ENCODE data around the gene MAPK1IP1L. TPM values are rescaled to one million over a fixed set of nuclear protein-coding genes. Genes with fewer than 3 reads are reported as not detected.

MAPK1IP1L gene
- total and polyA plus RNA-seq, 2 experiments from 2014 or later = 72.4 to 162 TPM

GRCh38 chr14:55025948-55026347 is 25.5 kb upstream of the MAPK1IP1L start (continued):
- no peak for TF ChIP-seq POLR2AphosphoS5 (IDR thresholded peaks at IDR 0.05; ENCODE audit: low read depth)

DNA sequence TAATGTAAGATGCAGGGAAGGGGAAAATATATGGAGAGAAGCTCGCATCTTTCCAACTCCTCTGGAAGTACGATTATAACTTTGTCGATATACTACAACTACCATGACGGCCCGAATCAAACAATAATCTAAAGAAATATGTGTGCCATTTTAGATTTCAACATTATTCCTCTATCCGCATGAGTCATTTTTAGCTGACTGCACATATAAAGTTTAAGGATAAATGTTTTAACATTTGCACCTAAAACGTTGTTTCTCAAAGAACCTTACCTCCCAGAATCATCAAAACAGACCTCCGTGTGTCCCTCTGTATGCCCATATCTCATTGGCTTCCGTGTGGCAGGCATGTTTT is 25.0 kb upstream of the MAPK1IP1L start:
- H3K27me3 Mint-ChIP-seq (ENCODE audit: insufficient read depth, low read depth, poor library complexity) = peaks cover 2% of the 10 kb centered on the region
- no peak for ATAC-seq
- Histone ChIP-seq H3K36me3 (ENCODE audit: insufficient read depth) (peaks cover 6% of the 10 kb centered on the region; the same call in 1 of the 2 replicates), H3K4me3 (peak overlapping the region; percentile 94), H3K27ac (ENCODE audit: low read depth) (peak overlapping the region; percentile 100), H3K4me1 (ENCODE audit: insufficient read depth) (peaks cover 43% of the 10 kb centered on the region), H3K27me3 (ENCODE audit: insufficient read depth) (no peaks in the 10 kb centered on the region), H3F3A (replicated peaks; ENCODE audit: low read depth) (peaks cover 19% of the 10 kb centered on the region; the same call in 1 of the 2 replicates), H2AFZ (no peak overlapping the region), H3K79me2 (replicated peaks; ENCODE audit: insufficient read depth) (peaks cover 88% of the 10 kb centered on the region), H3K4me2 (peak overlapping the region; percentile 99), H4K20me1 (replicated peaks; ENCODE audit: insufficient read depth) (peaks cover 4% of the 10 kb centered on the region), H3K9me2 (ENCODE audit: insufficient read depth) (no peaks in the 10 kb centered on the region)
- H3K36me3 Mint-ChIP-seq (ENCODE audit: low read depth) = peaks cover 22% of the 10 kb centered on the region
- peak overlapping the region; percentile 95 for H3K4me3 Mint-ChIP-seq
- TF ChIP-seq, protein P1, sequence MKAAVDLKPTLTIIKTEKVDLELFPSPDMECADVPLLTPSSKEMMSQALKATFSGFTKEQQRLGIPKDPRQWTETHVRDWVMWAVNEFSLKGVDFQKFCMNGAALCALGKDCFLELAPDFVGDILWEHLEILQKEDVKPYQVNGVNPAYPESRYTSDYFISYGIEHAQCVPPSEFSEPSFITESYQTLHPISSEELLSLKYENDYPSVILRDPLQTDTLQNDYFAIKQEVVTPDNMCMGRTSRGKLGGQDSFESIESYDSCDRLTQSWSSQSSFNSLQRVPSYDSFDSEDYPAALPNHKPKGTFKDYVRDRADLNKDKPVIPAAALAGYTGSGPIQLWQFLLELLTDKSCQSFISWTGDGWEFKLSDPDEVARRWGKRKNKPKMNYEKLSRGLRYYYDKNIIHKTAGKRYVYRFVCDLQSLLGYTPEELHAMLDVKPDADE (IDR thresholded peaks at IDR 0.05) = no peak
- TF ChIP-seq STAT1 (IDR thresholded peaks at IDR 0.05; ENCODE audit: unreplicated experiment) (no peak), EZH2 (IDR thresholded peaks at IDR 0.05; ENCODE audit: low read depth, unreplicated experiment) (no peak), ZNF331 (CRISPR knock-in tag; IDR thresholded peaks at IDR 0.05; ENCODE audit: low read depth) (no peak), POLR2AphosphoS5 (IDR thresholded peaks at IDR 0.05; ENCODE audit: low read depth) (no peak), JUNB (IDR thresholded peaks at IDR 0.05; ENCODE audit: unreplicated experiment) (no peak), NANOG (IDR thresholded peaks at IDR 0.05; ENCODE audit: borderline replicate concordance) (no peak), CREB1 (CRISPR knock-in tag; IDR thresholded peaks at IDR 0.05; ENCODE audit: low read depth) (no peak), ZNF114 (CRISPR knock-in tag; IDR thresholded peaks at IDR 0.05) (no peak), EZH2phosphoT487 (IDR thresholded peaks at IDR 0.05; ENCODE audit: unreplicated experiment) (no peak)
- TF ChIP-seq, protein P2, sequence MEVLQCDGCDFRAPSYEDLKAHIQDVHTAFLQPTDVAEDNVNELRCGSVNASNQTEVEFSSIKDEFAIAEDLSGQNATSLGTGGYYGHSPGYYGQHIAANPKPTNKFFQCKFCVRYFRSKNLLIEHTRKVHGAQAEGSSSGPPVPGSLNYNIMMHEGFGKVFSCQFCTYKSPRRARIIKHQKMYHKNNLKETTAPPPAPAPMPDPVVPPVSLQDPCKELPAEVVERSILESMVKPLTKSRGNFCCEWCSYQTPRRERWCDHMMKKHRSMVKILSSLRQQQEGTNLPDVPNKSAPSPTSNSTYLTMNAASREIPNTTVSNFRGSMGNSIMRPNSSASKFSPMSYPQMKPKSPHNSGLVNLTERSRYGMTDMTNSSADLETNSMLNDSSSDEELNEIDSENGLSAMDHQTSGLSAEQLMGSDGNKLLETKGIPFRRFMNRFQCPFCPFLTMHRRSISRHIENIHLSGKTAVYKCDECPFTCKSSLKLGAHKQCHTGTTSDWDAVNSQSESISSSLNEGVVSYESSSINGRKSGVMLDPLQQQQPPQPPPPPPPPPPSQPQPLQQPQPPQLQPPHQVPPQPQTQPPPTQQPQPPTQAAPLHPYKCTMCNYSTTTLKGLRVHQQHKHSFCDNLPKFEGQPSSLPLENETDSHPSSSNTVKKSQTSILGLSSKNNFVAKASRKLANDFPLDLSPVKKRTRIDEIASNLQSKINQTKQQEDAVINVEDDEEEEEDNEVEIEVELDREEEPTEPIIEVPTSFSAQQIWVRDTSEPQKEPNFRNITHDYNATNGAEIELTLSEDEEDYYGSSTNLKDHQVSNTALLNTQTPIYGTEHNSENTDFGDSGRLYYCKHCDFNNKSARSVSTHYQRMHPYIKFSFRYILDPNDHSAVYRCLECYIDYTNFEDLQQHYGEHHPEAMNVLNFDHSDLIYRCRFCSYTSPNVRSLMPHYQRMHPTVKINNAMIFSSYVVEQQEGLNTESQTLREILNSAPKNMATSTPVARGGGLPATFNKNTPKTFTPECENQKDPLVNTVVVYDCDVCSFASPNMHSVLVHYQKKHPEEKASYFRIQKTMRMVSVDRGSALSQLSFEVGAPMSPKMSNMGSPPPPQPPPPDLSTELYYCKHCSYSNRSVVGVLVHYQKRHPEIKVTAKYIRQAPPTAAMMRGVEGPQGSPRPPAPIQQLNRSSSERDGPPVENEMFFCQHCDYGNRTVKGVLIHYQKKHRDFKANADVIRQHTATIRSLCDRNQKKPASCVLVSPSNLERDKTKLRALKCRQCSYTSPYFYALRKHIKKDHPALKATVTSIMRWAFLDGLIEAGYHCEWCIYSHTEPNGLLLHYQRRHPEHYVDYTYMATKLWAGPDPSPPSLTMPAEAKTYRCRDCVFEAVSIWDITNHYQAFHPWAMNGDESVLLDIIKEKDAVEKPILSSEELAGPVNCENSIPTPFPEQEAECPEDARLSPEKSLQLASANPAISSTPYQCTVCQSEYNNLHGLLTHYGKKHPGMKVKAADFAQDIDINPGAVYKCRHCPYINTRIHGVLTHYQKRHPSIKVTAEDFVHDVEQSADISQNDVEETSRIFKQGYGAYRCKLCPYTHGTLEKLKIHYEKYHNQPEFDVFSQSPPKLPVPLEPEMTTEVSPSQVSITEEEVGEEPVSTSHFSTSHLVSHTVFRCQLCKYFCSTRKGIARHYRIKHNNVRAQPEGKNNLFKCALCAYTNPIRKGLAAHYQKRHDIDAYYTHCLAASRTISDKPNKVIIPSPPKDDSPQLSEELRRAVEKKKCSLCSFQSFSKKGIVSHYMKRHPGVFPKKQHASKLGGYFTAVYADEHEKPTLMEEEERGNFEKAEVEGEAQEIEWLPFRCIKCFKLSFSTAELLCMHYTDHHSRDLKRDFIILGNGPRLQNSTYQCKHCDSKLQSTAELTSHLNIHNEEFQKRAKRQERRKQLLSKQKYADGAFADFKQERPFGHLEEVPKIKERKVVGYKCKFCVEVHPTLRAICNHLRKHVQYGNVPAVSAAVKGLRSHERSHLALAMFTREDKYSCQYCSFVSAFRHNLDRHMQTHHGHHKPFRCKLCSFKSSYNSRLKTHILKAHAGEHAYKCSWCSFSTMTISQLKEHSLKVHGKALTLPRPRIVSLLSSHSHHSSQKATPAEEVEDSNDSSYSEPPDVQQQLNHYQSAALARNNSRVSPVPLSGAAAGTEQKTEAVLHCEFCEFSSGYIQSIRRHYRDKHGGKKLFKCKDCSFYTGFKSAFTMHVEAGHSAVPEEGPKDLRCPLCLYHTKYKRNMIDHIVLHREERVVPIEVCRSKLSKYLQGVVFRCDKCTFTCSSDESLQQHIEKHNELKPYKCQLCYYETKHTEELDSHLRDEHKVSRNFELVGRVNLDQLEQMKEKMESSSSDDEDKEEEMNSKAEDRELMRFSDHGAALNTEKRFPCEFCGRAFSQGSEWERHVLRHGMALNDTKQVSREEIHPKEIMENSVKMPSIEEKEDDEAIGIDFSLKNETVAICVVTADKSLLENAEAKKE (CRISPR knock-in tag; IDR thresholded peaks at IDR 0.05) = no peak
- TF ChIP-seq, protein P3, sequence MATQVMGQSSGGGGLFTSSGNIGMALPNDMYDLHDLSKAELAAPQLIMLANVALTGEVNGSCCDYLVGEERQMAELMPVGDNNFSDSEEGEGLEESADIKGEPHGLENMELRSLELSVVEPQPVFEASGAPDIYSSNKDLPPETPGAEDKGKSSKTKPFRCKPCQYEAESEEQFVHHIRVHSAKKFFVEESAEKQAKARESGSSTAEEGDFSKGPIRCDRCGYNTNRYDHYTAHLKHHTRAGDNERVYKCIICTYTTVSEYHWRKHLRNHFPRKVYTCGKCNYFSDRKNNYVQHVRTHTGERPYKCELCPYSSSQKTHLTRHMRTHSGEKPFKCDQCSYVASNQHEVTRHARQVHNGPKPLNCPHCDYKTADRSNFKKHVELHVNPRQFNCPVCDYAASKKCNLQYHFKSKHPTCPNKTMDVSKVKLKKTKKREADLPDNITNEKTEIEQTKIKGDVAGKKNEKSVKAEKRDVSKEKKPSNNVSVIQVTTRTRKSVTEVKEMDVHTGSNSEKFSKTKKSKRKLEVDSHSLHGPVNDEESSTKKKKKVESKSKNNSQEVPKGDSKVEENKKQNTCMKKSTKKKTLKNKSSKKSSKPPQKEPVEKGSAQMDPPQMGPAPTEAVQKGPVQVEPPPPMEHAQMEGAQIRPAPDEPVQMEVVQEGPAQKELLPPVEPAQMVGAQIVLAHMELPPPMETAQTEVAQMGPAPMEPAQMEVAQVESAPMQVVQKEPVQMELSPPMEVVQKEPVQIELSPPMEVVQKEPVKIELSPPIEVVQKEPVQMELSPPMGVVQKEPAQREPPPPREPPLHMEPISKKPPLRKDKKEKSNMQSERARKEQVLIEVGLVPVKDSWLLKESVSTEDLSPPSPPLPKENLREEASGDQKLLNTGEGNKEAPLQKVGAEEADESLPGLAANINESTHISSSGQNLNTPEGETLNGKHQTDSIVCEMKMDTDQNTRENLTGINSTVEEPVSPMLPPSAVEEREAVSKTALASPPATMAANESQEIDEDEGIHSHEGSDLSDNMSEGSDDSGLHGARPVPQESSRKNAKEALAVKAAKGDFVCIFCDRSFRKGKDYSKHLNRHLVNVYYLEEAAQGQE (IDR thresholded peaks at IDR 0.05; ENCODE audit: unreplicated experiment) = no peak
- TF ChIP-seq, protein P4, sequence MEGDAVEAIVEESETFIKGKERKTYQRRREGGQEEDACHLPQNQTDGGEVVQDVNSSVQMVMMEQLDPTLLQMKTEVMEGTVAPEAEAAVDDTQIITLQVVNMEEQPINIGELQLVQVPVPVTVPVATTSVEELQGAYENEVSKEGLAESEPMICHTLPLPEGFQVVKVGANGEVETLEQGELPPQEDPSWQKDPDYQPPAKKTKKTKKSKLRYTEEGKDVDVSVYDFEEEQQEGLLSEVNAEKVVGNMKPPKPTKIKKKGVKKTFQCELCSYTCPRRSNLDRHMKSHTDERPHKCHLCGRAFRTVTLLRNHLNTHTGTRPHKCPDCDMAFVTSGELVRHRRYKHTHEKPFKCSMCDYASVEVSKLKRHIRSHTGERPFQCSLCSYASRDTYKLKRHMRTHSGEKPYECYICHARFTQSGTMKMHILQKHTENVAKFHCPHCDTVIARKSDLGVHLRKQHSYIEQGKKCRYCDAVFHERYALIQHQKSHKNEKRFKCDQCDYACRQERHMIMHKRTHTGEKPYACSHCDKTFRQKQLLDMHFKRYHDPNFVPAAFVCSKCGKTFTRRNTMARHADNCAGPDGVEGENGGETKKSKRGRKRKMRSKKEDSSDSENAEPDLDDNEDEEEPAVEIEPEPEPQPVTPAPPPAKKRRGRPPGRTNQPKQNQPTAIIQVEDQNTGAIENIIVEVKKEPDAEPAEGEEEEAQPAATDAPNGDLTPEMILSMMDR (conservative IDR thresholded peaks at IDR 0.05; ENCODE audit: low read depth in 2 of 2) = no peak
- peak overlapping the region; percentile 95 for H3K27ac Mint-ChIP-seq
- no peak for DNase-seq (ENCODE audit: low spot score)
- H3K9me3 Mint-ChIP-seq = no peaks in the 10 kb centered on the region; the same call in 2 of the 3 replicates
- peaks cover 31% of the 10 kb centered on the region for H3K4me1 Mint-ChIP-seq

Measured in GM23338 (cell line).